GM23338 (cell line): ENCODE results near the gene OSBPL1A. TPM values are rescaled to one million over a fixed set of nuclear protein-coding genes. Genes with fewer than 3 reads are reported as not detected.

ENCODE experiments used
- ATAC-seq: fragments of 200-7000 bp; cut with Tn5 transposase; 3 replicates; pipeline ENCODE4 v1.9.1; 2020
- DNase-seq: peaks from one replicate; pipeline ENCODE4 v3.0.0-alpha.2; 2015; ENCODE audit warnings: low spot score
- H2AFZ ChIP-seq: fragments of 200-600 bp; sonication (generic); 2 replicates; pipeline ENCODE4 v1.8.0; 2016; ENCODE audit warnings: antibody characterized with exemption, mild to moderate bottlenecking, moderate library complexity
- H3F3A ChIP-seq: fragments of 200-600 bp; sonication (generic); replicated peaks from 2 replicates; pipeline ENCODE4 v1.8.0; 2017; ENCODE audit warnings: antibody characterized with exemption, mixed run types, low read depth
- H3K27ac ChIP-seq: fragments of 200-600 bp; sonication (generic); 2 replicates; pipeline ENCODE4 v1.6.1; 2016; ENCODE audit warnings: low read depth
- H3K27me3 ChIP-seq: fragments of 200-600 bp; sonication (generic); 2 replicates; pipeline ENCODE4 v1.8.0; 2016; ENCODE audit warnings: mild to moderate bottlenecking, mixed run types, moderate library complexity; ENCODE audit not compliant: insufficient read depth
- H3K36me3 ChIP-seq: fragments of 200-600 bp; sonication (generic); 2 replicates; pipeline ENCODE4 v1.8.0; 2016; ENCODE audit warnings: mild to moderate bottlenecking; ENCODE audit not compliant: insufficient read depth
- H3K4me1 ChIP-seq: fragments of 200-600 bp; sonication (generic); 2 replicates; pipeline ENCODE4 v1.8.0; 2016; ENCODE audit warnings: mild to moderate bottlenecking, moderate library complexity; ENCODE audit not compliant: insufficient read depth
- H3K4me2 ChIP-seq: fragments of 200-600 bp; sonication (generic); 2 replicates; pipeline ENCODE4 v1.7.1; 2017; ENCODE audit warnings: mixed run types
- H3K4me3 ChIP-seq: fragments of 200-600 bp; sonication (generic); 2 replicates; pipeline ENCODE4 v1.6.1; 2016; ENCODE audit warnings: mixed run types
- H3K79me2 ChIP-seq: fragments of 200-600 bp; sonication (generic); replicated peaks from 2 replicates; pipeline ENCODE4 v1.8.0; 2017; ENCODE audit warnings: mild to moderate bottlenecking; ENCODE audit not compliant: insufficient read depth
- H3K9me2 ChIP-seq: fragments of 200-600 bp; sonication (generic); 2 replicates; pipeline ENCODE4 v1.8.0; 2017; ENCODE audit not compliant: insufficient read depth
- H4K20me1 ChIP-seq: fragments of 200-600 bp; sonication (generic); replicated peaks from 2 replicates; pipeline ENCODE4 v1.8.0; 2017; ENCODE audit warnings: mild to moderate bottlenecking; ENCODE audit not compliant: insufficient read depth
- H3K27ac Mint-ChIP-seq: 2 replicates; pipeline ENCODE4 v1.8.0; 2020; ENCODE audit warnings: inconsistent platforms, mild to moderate bottlenecking, moderate library complexity, mixed read lengths
- H3K27me3 Mint-ChIP-seq: 3 replicates; pipeline ENCODE4 v1.8.0; 2022; ENCODE audit warnings: low read depth, mild to moderate bottlenecking, moderate library complexity, mixed read lengths, inconsistent platforms; ENCODE audit not compliant: insufficient read depth, poor library complexity
- H3K36me3 Mint-ChIP-seq: 3 replicates; pipeline ENCODE4 v1.8.0; 2021; ENCODE audit warnings: low read depth, mild to moderate bottlenecking, inconsistent platforms, moderate library complexity, mixed read lengths
- H3K4me1 Mint-ChIP-seq: 3 replicates; pipeline ENCODE4 v1.8.0; 2020; ENCODE audit warnings: mild to moderate bottlenecking, inconsistent platforms, mixed read lengths
- H3K4me3 Mint-ChIP-seq: 3 replicates; pipeline ENCODE4 v1.8.0; 2021; ENCODE audit warnings: moderate library complexity, mild to moderate bottlenecking, inconsistent platforms, mixed read lengths
- H3K9me3 Mint-ChIP-seq: 3 replicates; pipeline ENCODE4 v1.8.0; 2020; ENCODE audit warnings: moderate library complexity, mild to moderate bottlenecking, inconsistent platforms, mixed read lengths
- CREB1 ChIP-seq: fragments of 250-450 bp; sonication (Bioruptor Pico); IDR thresholded peaks from 2 replicates; pipeline ENCODE4 v1.5.0; 2020; ENCODE audit warnings: low read depth, mild to moderate bottlenecking, moderate library complexity
- EZH2 ChIP-seq: fragments of 200-600 bp; sonication (generic); IDR thresholded peaks from one replicate; pipeline ENCODE4 v1.8.0; 2017; ENCODE audit warnings: antibody characterized with exemption, mild to moderate bottlenecking, low read depth; ENCODE audit not compliant: unreplicated experiment
- EZH2phosphoT487 ChIP-seq: fragments of 200-600 bp; sonication (generic); IDR thresholded peaks from one replicate; pipeline ENCODE4 v1.8.1; 2018; ENCODE audit warnings: antibody characterized with exemption; ENCODE audit not compliant: unreplicated experiment
- JUNB ChIP-seq: IDR thresholded peaks from one replicate; pipeline ENCODE4 v1.6.1; 2016; ENCODE audit warnings: antibody characterized with exemption; ENCODE audit not compliant: unreplicated experiment
- NANOG ChIP-seq: IDR thresholded peaks from 2 replicates; pipeline ENCODE4 v1.6.1; 2016; ENCODE audit warnings: antibody characterized with exemption, borderline replicate concordance
- POLR2AphosphoS5 ChIP-seq: IDR thresholded peaks from 2 replicates; pipeline ENCODE4 v1.6.1; 2016; ENCODE audit warnings: antibody characterized with exemption, low read depth
- STAT1 ChIP-seq: IDR thresholded peaks from one replicate; pipeline ENCODE4 v1.6.1; 2016; ENCODE audit warnings: antibody characterized with exemption; ENCODE audit not compliant: unreplicated experiment
- ZNF114 ChIP-seq: fragments of 250-450 bp; sonication (Bioruptor Pico); IDR thresholded peaks from 2 replicates; pipeline ENCODE4 v1.5.0; 2020; ENCODE audit warnings: mild to moderate bottlenecking, moderate library complexity
- ZNF331 ChIP-seq: fragments of 250-450 bp; sonication (Bioruptor Pico); IDR thresholded peaks from 2 replicates; pipeline ENCODE4 v1.5.0; 2020; ENCODE audit warnings: low read depth, mild to moderate bottlenecking, moderate library complexity
- polyA plus RNA-seq: library from polyadenylated mRNA; unstranded; fragments of >200 nt; fragmentation: Nextera tagmentation; extraction: Ambion mirVana; gene quantifications from 2 replicates; pipeline ENCODE4 v1.2.1, GENCODE V29; 2016
- total RNA-seq: library from RNA; depleted of rRNA; stranded (reverse); fragments of >200 nt; shearing (Covaris generic); gene quantifications from 2 replicates; pipeline ENCODE4 v1.2.3, GENCODE V29; 2014
- TF ChIP-seq, protein P1 (sequence below), 2 experiments: fragments of 200-600 bp in 1 of 2; sonication (generic) in 1 of 2; conservative IDR thresholded peaks; 2 replicates each; pipeline versions ENCODE4 v1.5.1 to v1.6.1; 2016 to 2017; ENCODE audit warnings: antibody characterized with exemption in 2 of 2, low read depth in 2 of 2, mild to moderate bottlenecking in 2 of 2, moderate library complexity in 1 of 2
- TF ChIP-seq, protein P2 (sequence below): fragments of 250-450 bp; sonication (Bioruptor Pico); IDR thresholded peaks from 2 replicates; pipeline ENCODE4 v1.5.0; 2020; ENCODE audit warnings: mild to moderate bottlenecking, moderate library complexity
- TF ChIP-seq, protein P3 (sequence below): IDR thresholded peaks from 2 replicates; pipeline ENCODE4 v1.6.1; 2016; ENCODE audit warnings: antibody characterized with exemption

The OSBPL1A gene
- total and polyA plus RNA-seq, 2 experiments from 2014 or later: 55.6 to 71.4 TPM

DNA sequence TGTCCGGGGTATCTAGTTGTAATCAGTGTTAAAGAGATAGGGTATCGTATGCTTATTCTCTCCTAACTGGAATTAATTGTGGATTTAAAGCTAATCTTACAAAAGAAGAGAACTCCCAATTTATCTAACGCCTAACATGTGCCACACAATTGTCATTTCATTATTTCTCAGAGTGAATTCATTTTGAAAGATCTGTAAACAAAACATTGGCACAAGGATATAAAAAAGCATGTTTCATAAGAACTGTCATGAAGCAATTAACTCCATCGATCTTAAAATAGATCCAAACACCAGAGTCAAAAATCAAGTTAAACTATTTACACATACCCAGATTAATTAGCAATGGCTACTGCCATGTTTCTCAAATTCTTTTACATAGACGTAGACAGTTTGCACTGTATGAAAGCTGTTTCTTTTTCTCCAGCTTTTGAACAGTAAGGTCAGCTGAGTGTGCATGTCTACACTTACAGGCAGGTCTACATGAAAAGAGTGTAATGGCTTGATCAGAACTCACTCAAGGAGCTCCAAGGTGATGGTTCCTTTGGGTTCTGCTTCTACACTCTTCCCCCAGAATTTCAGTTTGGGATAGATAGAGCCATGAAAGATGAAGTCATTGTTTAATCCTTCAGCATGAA is 220.0 kb downstream of the OSBPL1A start:
- no peaks in the 10 kb centered on the region for H3K9me3 Mint-ChIP-seq
- Histone ChIP-seq H3K27ac (0 out of 2 replicates have a peak overlapping the region, but pooled peaks have one; percentile 21), H3K79me2 (no peaks in the 10 kb centered on the region), H3K4me1 (no peaks in the 10 kb centered on the region), H4K20me1 (no peaks in the 10 kb centered on the region), H3K4me3 (no peak overlapping the region), H3K36me3 (no peaks in the 10 kb centered on the region; the same call in 1 of the 2 replicates), H3K4me2 (no peak overlapping the region), H3K27me3 (no peaks in the 10 kb centered on the region), H3F3A (no peaks in the 10 kb centered on the region), H2AFZ (no peak overlapping the region), H3K9me2 (no peaks in the 10 kb centered on the region)
- peaks cover 22% of the 10 kb centered on the region; the same call in 2 of the 3 replicates for H3K36me3 Mint-ChIP-seq
- H3K27me3 Mint-ChIP-seq: no peaks in the 10 kb centered on the region
- TF ChIP-seq ZNF114 (no peak), ZNF331 (CRISPR knock-in tag) (no peak), JUNB (no peak), EZH2phosphoT487 (no peak), EZH2 (no peak), NANOG (no peak), STAT1 (no peak), CREB1 (CRISPR knock-in tag) (no peak), POLR2AphosphoS5 (no peak)
- TF ChIP-seq, protein P1, sequence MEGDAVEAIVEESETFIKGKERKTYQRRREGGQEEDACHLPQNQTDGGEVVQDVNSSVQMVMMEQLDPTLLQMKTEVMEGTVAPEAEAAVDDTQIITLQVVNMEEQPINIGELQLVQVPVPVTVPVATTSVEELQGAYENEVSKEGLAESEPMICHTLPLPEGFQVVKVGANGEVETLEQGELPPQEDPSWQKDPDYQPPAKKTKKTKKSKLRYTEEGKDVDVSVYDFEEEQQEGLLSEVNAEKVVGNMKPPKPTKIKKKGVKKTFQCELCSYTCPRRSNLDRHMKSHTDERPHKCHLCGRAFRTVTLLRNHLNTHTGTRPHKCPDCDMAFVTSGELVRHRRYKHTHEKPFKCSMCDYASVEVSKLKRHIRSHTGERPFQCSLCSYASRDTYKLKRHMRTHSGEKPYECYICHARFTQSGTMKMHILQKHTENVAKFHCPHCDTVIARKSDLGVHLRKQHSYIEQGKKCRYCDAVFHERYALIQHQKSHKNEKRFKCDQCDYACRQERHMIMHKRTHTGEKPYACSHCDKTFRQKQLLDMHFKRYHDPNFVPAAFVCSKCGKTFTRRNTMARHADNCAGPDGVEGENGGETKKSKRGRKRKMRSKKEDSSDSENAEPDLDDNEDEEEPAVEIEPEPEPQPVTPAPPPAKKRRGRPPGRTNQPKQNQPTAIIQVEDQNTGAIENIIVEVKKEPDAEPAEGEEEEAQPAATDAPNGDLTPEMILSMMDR (conservative IDR thresholded peaks at IDR 0.05; ENCODE audit: low read depth in 2 of 2): no peak
- TF ChIP-seq, protein P2, sequence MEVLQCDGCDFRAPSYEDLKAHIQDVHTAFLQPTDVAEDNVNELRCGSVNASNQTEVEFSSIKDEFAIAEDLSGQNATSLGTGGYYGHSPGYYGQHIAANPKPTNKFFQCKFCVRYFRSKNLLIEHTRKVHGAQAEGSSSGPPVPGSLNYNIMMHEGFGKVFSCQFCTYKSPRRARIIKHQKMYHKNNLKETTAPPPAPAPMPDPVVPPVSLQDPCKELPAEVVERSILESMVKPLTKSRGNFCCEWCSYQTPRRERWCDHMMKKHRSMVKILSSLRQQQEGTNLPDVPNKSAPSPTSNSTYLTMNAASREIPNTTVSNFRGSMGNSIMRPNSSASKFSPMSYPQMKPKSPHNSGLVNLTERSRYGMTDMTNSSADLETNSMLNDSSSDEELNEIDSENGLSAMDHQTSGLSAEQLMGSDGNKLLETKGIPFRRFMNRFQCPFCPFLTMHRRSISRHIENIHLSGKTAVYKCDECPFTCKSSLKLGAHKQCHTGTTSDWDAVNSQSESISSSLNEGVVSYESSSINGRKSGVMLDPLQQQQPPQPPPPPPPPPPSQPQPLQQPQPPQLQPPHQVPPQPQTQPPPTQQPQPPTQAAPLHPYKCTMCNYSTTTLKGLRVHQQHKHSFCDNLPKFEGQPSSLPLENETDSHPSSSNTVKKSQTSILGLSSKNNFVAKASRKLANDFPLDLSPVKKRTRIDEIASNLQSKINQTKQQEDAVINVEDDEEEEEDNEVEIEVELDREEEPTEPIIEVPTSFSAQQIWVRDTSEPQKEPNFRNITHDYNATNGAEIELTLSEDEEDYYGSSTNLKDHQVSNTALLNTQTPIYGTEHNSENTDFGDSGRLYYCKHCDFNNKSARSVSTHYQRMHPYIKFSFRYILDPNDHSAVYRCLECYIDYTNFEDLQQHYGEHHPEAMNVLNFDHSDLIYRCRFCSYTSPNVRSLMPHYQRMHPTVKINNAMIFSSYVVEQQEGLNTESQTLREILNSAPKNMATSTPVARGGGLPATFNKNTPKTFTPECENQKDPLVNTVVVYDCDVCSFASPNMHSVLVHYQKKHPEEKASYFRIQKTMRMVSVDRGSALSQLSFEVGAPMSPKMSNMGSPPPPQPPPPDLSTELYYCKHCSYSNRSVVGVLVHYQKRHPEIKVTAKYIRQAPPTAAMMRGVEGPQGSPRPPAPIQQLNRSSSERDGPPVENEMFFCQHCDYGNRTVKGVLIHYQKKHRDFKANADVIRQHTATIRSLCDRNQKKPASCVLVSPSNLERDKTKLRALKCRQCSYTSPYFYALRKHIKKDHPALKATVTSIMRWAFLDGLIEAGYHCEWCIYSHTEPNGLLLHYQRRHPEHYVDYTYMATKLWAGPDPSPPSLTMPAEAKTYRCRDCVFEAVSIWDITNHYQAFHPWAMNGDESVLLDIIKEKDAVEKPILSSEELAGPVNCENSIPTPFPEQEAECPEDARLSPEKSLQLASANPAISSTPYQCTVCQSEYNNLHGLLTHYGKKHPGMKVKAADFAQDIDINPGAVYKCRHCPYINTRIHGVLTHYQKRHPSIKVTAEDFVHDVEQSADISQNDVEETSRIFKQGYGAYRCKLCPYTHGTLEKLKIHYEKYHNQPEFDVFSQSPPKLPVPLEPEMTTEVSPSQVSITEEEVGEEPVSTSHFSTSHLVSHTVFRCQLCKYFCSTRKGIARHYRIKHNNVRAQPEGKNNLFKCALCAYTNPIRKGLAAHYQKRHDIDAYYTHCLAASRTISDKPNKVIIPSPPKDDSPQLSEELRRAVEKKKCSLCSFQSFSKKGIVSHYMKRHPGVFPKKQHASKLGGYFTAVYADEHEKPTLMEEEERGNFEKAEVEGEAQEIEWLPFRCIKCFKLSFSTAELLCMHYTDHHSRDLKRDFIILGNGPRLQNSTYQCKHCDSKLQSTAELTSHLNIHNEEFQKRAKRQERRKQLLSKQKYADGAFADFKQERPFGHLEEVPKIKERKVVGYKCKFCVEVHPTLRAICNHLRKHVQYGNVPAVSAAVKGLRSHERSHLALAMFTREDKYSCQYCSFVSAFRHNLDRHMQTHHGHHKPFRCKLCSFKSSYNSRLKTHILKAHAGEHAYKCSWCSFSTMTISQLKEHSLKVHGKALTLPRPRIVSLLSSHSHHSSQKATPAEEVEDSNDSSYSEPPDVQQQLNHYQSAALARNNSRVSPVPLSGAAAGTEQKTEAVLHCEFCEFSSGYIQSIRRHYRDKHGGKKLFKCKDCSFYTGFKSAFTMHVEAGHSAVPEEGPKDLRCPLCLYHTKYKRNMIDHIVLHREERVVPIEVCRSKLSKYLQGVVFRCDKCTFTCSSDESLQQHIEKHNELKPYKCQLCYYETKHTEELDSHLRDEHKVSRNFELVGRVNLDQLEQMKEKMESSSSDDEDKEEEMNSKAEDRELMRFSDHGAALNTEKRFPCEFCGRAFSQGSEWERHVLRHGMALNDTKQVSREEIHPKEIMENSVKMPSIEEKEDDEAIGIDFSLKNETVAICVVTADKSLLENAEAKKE (CRISPR knock-in tag): no peak
- TF ChIP-seq, protein P3, sequence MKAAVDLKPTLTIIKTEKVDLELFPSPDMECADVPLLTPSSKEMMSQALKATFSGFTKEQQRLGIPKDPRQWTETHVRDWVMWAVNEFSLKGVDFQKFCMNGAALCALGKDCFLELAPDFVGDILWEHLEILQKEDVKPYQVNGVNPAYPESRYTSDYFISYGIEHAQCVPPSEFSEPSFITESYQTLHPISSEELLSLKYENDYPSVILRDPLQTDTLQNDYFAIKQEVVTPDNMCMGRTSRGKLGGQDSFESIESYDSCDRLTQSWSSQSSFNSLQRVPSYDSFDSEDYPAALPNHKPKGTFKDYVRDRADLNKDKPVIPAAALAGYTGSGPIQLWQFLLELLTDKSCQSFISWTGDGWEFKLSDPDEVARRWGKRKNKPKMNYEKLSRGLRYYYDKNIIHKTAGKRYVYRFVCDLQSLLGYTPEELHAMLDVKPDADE: no peak
- H3K4me1 Mint-ChIP-seq: peaks cover 13% of the 10 kb centered on the region; the same call in 2 of the 3 replicates
- ATAC-seq (no peak), DNase-seq (no peak)
- H3K4me3 Mint-ChIP-seq: no peak overlapping the region
- H3K27ac Mint-ChIP-seq: no peak overlapping the region
